MG63 (cell line): ENCODE measurements around the gene ZFHX3. TPM values are rescaled to one million over a fixed set of nuclear protein-coding genes. Genes with fewer than 3 reads are reported as not detected.

Source experiments
- DNase-seq: peaks from one replicate; pipeline ENCODE4 v3.0.0-alpha.2; 2020
- H3K27me3 ChIP-seq: fragments of 250-450 bp; sonication (Bioruptor Pico); 2 replicates; pipeline ENCODE4 v1.5.1; 2020; ENCODE audit warnings: mild to moderate bottlenecking, moderate library complexity
- H3K36me3 ChIP-seq: fragments of 250-450 bp; sonication (Bioruptor Pico); 2 replicates; pipeline ENCODE4 v1.5.1; 2020; ENCODE audit warnings: mild to moderate bottlenecking, moderate library complexity
- H3K4me3 ChIP-seq: fragments of 250-450 bp; sonication (Bioruptor Pico); 2 replicates; pipeline ENCODE4 v1.5.1; 2020; ENCODE audit warnings: mild to moderate bottlenecking, moderate library complexity
- H3K9me3 ChIP-seq: fragments of 250-450 bp; sonication (Bioruptor Pico); 2 replicates; pipeline ENCODE4 v1.5.1; 2020; ENCODE audit warnings: mild to moderate bottlenecking, moderate library complexity
- total RNA-seq: library from RNA; depleted of rRNA; stranded (reverse); fragments of >200 nt; shearing (Covaris generic); gene quantifications from 2 replicates; pipeline ENCODE4 v1.2.3, GENCODE V29; 2014; ENCODE audit warnings: low replicate concordance

ZFHX3 gene
- total RNA-seq, 1 experiment from 2014 or later: 0.89 TPM

DNA sequence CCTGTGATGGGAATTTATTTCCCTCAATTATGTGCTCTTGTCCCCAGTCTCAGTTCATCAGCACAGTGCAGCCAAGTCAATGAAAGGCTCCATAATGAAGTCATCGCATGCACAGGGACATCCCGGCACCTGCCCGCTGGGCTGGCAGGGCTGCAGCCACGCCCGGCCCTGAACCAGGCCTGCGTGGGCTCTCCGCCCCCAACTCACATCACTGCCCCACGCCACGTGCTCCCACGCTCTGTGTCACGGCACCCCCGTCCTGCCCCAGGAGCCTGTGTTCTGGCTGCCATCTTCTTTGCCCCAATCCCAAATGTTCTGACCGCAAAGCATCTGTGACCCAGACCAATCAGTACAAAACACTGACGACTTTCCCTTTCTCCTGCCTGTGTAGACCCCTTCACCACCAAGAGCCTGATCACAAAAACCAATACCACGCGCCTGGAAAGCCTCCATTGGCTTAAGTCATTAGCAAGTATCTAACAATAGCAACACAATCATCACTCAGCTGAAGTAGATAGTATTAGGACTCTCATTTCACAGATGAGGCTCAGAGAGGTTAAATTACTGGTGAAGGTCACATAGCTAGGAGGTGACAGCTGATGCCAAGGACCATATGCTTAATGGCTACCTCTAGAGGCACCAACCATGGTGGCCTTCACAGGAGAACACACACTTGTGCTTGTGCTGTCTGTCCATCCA is 202.5 kb downstream of the ZFHX3 start:
- no peak overlapping the region for H3K4me3 ChIP-seq
- H3K9me3 ChIP-seq: no peaks in the 10 kb centered on the region
- DNase-seq: no peak
- H3K36me3 ChIP-seq: no peaks in the 10 kb centered on the region
- no peaks in the 10 kb centered on the region for H3K27me3 ChIP-seq

DNA sequence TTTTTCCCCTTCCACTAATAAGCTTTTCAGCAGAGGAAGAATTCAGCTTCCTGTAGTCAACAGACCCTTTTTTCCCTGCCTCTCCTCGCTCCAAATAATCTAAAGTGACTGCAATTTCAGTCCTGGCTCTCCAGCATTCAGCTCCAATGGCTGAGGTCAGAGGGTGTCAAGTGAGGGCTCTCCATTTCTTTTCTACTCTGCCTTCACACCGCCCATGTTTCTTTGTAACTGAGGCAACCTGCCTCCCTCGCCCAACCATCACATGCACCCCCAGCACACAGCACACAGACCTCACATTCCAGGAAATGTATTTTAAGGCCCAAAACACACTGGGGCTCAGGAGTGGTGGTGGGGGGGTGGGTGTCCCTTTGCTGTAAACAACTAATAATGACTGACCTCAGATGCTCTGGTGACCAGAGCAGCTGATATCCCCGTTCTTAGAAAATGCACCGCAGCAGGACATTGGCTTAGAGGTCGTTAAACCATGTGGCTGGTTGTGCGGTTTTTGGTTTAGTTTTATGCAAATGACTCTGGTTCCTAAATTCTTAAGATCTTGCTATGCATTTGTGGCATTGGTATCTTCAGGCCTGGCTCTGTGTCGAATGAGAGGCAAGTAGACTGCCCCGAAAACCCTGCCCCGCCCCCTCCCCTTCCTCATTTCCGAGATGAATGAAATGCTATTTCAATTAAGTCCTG is 203.6 kb downstream of the ZFHX3 start:
- Histone ChIP-seq H3K9me3 (no peaks in the 10 kb centered on the region), H3K36me3 (no peaks in the 10 kb centered on the region), H3K27me3 (no peaks in the 10 kb centered on the region), H3K4me3 (no peak overlapping the region)
- DNase-seq: no peak

DNA sequence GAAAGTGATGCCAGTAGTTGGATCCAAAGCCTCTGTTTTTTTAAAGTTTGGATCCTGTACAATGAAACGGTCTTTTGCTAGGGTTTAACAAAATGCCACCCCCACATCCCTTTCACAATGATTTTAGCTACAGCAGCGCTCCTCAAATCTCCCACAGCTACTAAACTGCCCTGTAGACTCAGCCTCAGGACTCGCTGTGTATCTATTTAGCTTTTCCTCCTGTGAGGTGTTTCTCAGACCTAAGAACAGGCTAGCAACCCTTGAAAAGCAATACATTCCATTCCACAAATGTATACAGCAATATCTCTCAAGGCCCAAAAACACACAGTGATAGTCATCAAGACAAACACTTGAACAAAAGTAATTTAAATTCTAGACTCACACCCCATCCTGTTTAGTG is 206.4 kb downstream of the ZFHX3 start:
- DNase-seq: no peak
- Histone ChIP-seq H3K27me3 (no peaks in the 10 kb centered on the region), H3K9me3 (no peaks in the 10 kb centered on the region), H3K4me3 (no peak overlapping the region), H3K36me3 (no peaks in the 10 kb centered on the region)

DNA sequence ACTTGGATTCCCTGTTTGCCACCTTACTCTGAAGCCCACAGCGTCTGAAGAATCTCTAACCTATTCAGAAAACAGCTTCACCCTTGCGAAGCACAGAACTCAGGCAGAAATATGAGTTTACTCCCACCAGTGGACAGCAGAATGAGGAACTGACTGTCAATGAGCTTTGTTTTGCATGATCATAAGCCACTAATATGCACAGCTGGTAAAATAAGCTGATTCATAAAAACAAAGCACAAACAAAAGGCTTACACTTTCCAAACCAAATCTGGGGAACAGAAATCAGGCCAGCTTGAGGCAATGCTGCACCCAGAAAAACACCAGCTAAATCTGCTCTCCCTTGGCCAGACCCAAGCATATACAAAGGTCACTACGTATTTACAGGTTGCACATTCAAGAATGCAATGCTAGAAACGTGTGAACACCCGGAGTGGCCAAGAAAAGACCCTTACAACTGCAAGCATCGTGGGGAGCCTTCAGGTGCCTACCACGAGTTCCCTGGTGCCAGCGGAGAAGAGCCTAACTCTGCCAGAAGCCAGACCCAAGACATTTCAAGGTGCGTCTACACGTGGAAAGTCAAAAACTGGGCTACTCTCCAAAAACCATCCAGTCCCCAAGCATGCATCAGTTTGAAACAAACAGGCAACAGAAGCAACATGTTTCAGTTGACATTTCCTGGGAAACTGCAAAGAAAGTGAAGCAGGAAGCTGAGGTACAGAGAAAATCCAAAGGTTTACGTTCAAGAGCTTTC is 207.1 kb downstream of the ZFHX3 start:
- H3K27me3 ChIP-seq: no peaks in the 10 kb centered on the region
- no peak overlapping the region for H3K4me3 ChIP-seq
- H3K36me3 ChIP-seq: no peaks in the 10 kb centered on the region
- no peak for DNase-seq
- H3K9me3 ChIP-seq: no peaks in the 10 kb centered on the region

DNA sequence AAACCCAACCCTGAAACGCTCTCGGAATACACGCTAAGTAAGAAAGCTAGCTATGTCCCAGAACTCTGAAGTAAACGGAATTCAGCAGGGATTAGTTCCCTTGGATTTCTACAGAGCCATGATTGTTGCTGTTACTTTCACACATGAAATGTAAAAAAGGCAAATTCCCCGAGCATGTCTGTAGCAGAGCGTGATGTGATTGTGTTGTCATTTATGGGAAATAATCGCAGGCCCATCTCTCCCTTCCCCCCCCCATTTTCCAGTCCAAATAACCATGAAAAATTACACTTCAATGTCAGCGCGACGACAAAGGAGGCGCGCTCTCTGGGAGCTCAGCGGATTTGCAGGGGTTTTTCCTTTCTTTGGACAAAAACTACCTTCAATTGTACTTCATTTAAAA is 209.0 kb downstream of the ZFHX3 start:
- H3K36me3 ChIP-seq: no peaks in the 10 kb centered on the region
- no peaks in the 10 kb centered on the region for H3K9me3 ChIP-seq
- H3K27me3 ChIP-seq: no peaks in the 10 kb centered on the region
- DNase-seq: no peak
- no peak overlapping the region for H3K4me3 ChIP-seq

DNA sequence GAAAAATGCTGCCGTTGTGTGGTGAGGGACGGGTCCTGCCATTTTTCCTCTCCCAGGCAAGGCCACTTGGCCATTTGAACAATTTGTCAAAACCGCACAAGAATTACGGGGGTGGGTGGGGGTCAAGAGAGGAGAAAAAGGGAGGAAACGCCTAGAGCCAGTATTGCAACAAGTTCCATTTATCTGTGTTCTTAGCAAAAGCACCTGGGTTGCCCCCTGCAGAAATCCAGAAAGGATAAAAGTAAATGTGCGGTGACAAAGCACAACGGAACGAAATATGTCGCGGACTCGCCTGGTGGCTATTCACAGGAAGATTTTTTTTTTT is 209.4 kb downstream of the ZFHX3 start:
- no peak overlapping the region for H3K4me3 ChIP-seq
- DNase-seq: no peak
- no peaks in the 10 kb centered on the region for H3K36me3 ChIP-seq
- no peaks in the 10 kb centered on the region for H3K27me3 ChIP-seq
- no peaks in the 10 kb centered on the region for H3K9me3 ChIP-seq

DNA sequence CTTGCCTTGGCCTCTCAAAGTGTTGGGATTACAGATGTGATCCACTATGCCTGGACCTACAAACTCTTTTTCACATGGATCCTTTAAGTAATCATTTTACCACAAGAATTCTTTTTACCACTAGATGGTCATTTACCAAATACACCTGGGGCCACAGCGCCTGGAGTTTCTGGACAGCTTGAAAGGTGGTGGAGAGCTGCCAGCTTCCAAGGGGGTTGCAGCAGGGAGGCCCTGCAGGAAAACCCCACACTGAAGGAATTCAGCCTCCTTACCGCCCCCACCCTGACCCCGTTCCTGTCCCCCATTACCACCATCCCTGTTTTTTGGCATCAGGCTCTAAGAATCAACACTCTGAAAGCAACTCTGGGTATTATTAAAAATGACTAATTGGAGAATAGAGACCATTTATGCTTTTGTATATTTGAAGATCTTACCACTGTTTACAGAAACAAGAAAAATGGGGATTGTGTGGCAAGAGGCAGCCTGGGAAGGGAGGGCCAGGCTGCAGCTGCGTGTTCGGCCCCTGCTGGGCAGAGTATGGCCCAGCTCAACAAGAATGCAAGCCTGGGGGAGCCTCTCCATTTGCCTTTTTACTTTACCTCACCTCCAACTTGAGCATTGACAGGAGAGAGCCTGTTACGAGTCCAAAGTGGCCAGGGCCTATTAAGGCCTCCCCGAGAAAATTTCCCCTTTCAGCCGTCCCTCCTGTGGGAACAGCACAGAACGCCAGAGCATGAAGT is 209.9 kb downstream of the ZFHX3 start:
- no peaks in the 10 kb centered on the region for H3K36me3 ChIP-seq
- H3K27me3 ChIP-seq: no peaks in the 10 kb centered on the region
- H3K4me3 ChIP-seq: no peak overlapping the region
- peak; percentile 61 for DNase-seq
- H3K9me3 ChIP-seq: no peaks in the 10 kb centered on the region

DNA sequence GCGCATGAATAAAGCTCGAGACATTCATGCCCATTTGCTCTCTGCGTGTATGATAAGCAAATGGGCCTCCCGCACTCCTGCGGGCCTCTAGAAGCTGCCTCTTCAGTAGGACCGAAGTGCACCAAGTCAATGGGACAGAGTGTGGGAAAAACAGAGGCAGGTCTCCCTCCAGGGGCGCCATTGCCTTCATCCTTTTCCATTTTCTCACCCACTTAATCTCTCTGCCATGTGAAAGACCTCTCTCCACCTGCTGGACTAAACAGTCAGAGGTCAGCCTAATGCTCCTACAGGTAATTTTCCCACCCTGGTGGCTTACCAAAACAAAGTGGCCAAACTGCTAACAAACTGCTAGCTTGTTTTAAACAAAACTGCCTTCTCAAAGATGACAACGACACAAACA is 210.9 kb downstream of the ZFHX3 start:
- H3K9me3 ChIP-seq: no peaks in the 10 kb centered on the region
- H3K27me3 ChIP-seq: no peaks in the 10 kb centered on the region
- DNase-seq: no peak
- H3K4me3 ChIP-seq: no peak overlapping the region
- H3K36me3 ChIP-seq: no peaks in the 10 kb centered on the region

DNA sequence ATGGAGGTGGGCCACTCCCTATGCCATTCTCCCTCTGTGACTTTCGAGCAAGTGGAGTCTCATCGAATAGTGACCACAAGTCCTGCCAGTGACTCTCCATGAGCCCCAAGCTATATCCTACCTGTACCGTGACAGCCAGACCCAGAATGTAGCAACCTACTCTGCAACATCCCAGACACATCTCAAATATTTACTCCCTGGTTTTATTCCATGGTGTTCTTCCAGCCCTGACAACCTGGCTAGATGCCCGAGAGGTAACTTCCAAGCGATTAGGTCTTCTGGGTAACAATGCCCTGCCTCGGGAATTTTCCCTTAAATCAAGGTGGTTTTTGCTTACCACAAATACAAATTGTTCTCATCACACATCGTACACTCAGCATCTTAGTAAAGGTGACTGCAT is 211.7 kb downstream of the ZFHX3 start:
- H3K9me3 ChIP-seq: no peaks in the 10 kb centered on the region
- no peaks in the 10 kb centered on the region for H3K27me3 ChIP-seq
- H3K4me3 ChIP-seq: no peak overlapping the region
- no peak for DNase-seq
- no peaks in the 10 kb centered on the region for H3K36me3 ChIP-seq

DNA sequence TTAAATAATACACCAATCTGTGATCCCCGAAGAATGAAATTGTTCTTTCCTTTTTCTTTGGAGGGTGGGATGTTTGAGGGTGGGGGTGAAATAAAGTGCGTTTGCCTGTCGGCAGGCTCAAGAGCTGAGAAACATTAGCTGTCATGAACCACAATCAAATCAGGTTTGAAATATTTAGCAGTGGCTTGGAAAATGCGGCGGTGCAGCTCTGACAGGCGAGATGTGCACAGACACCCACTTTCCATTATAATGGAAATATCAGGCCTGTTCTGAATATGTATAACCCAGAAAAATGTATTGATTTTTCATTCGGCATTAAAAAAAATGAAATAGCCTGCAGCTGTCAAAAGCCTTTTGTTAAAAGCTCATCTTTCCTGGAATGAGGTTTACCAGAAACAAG is 212.8 kb downstream of the ZFHX3 start:
- Histone ChIP-seq H3K9me3 (no peaks in the 10 kb centered on the region), H3K27me3 (no peaks in the 10 kb centered on the region), H3K4me3 (no peak overlapping the region), H3K36me3 (no peaks in the 10 kb centered on the region)
- no peak for DNase-seq

DNA sequence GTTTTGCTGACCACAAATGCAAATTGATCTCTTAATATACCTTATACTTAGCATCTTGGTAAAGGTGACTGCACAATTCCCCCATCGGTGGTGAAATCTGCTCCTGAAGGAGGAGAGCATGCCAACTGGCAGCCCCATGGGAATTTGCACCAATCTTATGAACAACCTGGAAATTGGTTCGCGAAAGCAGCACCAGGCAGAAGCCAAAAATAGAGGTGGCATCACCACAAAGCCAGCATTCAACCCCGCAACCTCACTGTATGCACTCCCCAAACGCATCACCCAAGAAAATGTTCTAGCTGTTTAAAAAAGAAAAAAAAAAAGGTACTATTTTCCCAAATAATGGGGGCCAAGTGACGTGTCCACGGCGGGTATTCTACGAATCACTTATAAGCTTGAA is 213.4 kb downstream of the ZFHX3 start:
- Histone ChIP-seq H3K27me3 (no peaks in the 10 kb centered on the region), H3K9me3 (no peaks in the 10 kb centered on the region), H3K4me3 (no peak overlapping the region), H3K36me3 (no peaks in the 10 kb centered on the region)
- DNase-seq: no peak

DNA sequence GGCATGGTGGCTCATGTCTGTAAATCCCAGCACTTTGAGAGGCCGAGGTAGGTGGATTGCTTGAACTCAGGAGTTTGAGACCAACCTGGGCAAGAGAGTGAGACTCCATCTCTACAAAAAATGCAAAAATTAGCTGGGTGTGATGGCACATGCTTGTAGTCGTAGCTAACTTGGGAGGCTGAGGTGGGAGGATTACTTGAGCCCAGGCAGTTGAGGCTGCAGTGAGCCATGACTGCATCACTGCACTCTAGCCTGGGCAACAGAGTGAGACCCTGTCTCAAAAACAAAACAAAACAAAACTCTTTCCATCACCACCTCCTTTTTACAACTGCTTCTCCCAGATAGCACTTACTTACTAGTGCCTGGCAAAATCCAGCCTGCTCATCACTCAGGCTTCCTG is 214.0 kb downstream of the ZFHX3 start:
- no peak for DNase-seq
- H3K27me3 ChIP-seq: no peaks in the 10 kb centered on the region
- H3K36me3 ChIP-seq: no peaks in the 10 kb centered on the region
- H3K4me3 ChIP-seq: no peak overlapping the region
- H3K9me3 ChIP-seq: no peaks in the 10 kb centered on the region

DNA sequence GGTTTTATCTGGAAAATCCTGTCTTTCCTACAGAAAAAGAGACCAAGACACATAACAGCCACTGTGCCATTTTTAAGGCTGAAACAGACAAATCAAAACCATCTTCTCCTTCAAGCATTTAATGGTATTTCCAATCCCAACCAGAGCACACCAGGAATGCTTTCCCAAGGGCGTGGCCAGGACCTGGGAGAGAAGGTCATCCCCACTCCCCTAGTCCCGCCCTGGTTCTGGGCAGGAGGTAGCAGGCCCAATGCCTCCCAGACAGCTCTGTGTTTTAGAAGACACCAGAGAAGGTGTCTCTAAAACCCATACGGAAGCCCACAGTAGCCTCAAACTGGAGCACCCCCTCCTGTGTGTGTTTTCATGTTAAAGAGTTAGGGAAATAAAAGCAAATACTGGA is 214.4 kb downstream of the ZFHX3 start:
- no peaks in the 10 kb centered on the region for H3K27me3 ChIP-seq
- no peaks in the 10 kb centered on the region for H3K36me3 ChIP-seq
- no peak overlapping the region for H3K4me3 ChIP-seq
- H3K9me3 ChIP-seq: no peaks in the 10 kb centered on the region
- DNase-seq: no peak

DNA sequence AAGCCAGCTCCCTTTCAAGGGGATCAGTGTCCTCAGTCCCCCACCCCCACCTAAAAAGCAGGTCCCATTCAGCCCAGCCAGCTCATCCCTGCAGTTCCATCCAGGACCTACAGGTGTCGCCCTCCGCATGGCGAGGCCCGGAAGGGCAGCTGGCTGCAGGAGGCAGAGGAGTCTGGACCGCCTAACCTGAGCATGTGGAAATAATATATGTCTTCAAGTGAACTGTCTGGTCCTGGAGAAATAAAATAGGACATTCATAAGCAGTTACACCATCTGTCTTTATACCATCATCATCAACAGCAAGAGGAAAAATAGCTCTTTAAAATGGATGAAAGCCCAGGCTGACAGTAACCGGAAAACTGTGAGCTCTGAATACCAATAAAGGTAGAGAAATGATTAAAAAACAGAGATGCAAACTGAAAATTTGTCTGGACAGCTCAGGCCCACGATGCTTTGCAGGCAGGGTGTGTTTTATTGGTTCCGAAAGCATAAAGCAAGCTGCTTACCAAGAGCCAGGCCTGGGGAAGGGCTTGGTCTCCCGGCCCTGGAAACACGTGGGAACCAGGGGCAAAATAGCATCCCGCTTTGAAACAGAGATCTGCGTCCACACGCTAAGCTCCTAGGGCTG is 215.2 kb downstream of the ZFHX3 start:
- H3K27me3 ChIP-seq: no peaks in the 10 kb centered on the region
- no peaks in the 10 kb centered on the region for H3K36me3 ChIP-seq
- DNase-seq: peak; percentile 59
- no peak overlapping the region for H3K4me3 ChIP-seq
- no peaks in the 10 kb centered on the region for H3K9me3 ChIP-seq

DNA sequence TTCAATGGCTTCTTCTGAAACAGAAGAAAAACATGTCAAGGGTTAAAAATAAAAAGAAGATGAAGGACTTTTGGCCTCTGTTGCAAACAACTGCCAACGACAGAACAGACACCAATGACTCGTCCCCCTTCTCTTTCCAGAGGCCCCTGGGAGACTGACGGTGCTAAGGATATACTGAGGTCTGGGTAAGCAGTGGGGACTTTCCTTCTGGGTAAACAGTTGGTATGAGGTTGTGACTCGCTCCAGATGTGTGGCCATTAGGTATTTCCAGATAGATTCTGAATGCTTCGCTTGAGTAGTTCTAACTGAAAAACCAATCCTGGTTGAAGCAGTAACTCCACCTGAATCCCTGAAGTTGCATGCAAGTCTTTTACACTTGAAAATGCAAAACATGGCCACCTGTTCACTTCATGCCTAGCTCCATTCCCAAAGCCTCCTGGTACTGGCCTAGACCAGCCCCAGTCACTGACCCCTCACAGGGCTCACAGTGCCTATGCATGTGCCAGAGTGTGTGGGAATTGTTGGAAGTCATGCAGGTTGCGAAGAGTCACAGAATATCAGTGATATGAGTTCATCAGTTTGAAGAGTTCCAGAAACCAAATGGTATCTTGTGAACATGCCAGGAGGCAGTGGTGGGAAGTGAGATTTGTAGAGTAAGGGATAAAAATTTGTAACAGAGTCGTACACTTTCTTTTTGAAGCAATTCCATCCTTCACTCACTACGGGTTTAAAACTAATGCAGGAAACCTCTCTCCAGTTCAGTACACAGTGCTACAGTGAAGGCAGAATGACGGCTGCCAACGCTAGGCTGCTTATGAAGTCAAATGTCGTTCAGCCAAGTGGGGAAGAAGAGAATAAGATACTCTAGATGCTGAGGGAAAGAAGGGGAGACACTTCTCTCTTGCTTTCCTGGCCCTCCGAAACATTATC is 217.8 kb downstream of the ZFHX3 start:
- no peaks in the 10 kb centered on the region; the same call in 1 of the 2 replicates for H3K36me3 ChIP-seq
- peak; percentile 34 for DNase-seq
- H3K27me3 ChIP-seq: no peaks in the 10 kb centered on the region
- H3K4me3 ChIP-seq: no peak overlapping the region
- H3K9me3 ChIP-seq: no peaks in the 10 kb centered on the region

DNA sequence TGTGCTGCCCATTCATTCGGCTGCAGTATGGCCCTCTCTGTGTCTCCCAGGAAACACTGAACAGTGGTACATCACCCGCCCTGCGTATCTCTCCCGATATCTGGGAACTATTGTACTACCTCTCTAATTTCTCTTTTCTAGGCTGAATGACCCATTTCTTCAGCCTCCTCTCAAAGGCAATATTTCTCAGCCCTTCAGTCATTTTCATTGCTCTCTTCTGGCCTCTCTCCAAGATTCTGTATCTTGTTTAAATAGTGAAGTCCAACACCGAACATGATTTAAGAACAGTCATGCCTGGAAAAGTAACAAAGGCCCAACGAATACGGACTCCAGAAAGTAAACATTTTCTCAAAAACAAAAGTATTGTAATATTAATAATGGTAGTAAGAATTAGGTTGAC is 220.1 kb downstream of the ZFHX3 start:
- no peak for DNase-seq
- H3K36me3 ChIP-seq: no peaks in the 10 kb centered on the region; the same call in 1 of the 2 replicates
- no peak overlapping the region for H3K4me3 ChIP-seq
- no peaks in the 10 kb centered on the region for H3K27me3 ChIP-seq
- H3K9me3 ChIP-seq: no peaks in the 10 kb centered on the region
